ENCODE data around the gene RTL1. TPM values are rescaled to one million over a fixed set of nuclear protein-coding genes. Genes with fewer than 3 reads are reported as not detected.

Gene RTL1
- total and polyA plus RNA-seq, 2 of the 13 experiments (the other 11 are each of a cell fraction or from before 2014, with no cell fraction given) = not detected

- TF ChIP-seq NCOA2 (CRISPR knock-in tag; IDR thresholded peaks at IDR 0.05) (no peak), TBX3 (IDR thresholded peaks at IDR 0.05; ENCODE audit: borderline replicate concordance) (no peak), FLYWCH1 (CRISPR knock-in tag; IDR thresholded peaks at IDR 0.05) (no peak), NFIB (CRISPR knock-in tag; IDR thresholded peaks at IDR 0.05; ENCODE audit: borderline replicate concordance) (no peak), RERE (CRISPR knock-in tag; IDR thresholded peaks at IDR 0.05; ENCODE audit: low read depth) (no peak), ATF6 (CRISPR knock-in tag; conservative IDR thresholded peaks at IDR 0.05) (no peak), ATF7-NPFF (CRISPR knock-in tag; IDR thresholded peaks at IDR 0.05; ENCODE audit: low read depth) (no peak)
Measured at GRCh38 chr14:100883789-100884101, 19.8 kb downstream of the RTL1 start (continued).
